GM18867 (cell line): ENCODE results near the gene NBEAL1.
"Not testable (repeated sequence)": the region's sequence is repeated elsewhere in the genome, so short reads cannot be mapped to it uniquely, and the experiment has no call there.

ENCODE experiments used
- ATAC-seq: cut with Tn5 transposase; IDR thresholded peaks from one replicate; pipeline ENCODE4 v1.9.1; 2021; ENCODE audit warnings: mild to moderate bottlenecking, moderate library complexity; ENCODE audit not compliant: unreplicated experiment

NBEAL1 gene

DNA sequence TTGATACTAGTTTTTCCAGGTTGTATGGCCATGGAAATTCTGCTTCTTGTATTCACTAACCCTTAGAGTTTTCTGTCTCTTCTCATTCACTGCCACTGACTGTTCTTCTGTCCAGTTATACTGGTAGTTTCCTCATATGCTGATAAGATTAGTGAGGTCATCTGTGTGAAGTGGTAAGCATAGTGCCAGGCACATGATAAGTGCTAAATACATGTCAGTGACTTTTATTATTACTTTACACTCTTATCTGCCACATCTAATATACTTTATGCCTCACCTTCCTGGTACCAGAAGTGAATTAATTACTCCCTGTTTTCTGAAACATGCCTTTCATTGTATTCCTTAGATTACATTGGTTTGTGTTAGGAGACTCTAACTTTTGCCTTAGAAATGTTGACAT lies 91.3 kb downstream of the NBEAL1 start:
- ATAC-seq, result no peak

DNA sequence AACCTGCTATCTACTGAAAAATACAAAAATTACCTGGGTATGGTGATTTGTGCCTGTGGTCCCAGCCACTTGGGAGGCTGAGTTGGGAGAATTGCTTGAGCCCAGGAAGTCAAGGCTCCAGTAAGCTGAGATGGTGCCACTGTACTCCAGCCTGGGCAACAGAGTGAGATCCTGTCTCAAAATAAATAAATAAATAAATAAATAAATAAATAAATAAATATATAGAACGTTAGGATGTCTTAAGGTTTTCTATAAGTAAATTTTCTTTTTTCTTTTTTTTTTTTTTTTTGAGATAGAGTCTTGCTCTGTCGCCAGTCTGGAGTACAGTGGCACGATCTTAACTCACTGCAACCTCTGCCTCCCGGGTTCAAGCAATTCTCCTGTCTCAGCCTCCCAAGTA lies 95.8 kb downstream of the NBEAL1 start:
- ATAC-seq, result not testable (repeated sequence)

DNA sequence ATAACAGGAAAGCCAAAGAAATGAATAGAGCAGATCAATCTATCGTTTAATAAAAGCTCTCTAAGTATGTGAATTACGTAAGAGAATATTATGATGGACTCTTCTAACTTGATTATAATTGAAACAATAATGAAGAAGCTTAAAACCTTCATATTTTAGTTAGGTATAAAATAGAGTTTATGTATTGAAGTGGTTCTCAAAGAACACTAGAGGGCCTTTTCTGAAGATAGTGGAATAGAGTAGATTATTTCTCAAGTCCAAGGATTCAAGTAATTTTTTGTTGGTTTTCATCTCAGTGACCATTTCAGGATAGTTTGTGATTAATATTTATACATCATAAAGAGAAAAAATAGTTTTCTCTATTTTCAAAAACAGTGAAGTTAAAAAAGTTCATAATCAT lies 97.7 kb downstream of the NBEAL1 start:
- no peak for ATAC-seq

DNA sequence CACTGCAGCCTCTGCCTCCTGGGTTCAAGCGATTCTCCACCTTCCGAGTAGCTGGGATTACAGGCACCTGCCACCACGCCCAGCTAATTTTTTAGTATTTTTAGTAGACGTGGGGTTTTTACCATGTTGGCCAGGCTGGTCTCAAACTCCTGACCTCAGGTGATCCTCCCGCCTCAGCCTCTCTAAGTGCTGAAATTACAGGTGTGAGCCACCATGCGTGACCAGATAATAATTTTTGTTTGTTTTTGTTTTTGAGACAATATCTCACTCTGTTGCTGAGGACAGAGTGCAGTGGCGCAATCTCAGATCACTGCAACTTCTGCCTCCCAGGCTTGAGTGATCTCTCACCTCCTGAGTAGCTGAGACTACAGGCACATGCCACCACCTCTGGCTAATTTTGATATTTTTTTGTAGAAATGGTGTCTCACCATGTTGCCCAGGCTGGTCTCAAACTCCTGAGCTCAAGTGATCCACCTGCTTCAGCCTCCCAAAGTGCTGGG lies 100.6 kb downstream of the NBEAL1 start:
- ATAC-seq, result not testable (repeated sequence)

DNA sequence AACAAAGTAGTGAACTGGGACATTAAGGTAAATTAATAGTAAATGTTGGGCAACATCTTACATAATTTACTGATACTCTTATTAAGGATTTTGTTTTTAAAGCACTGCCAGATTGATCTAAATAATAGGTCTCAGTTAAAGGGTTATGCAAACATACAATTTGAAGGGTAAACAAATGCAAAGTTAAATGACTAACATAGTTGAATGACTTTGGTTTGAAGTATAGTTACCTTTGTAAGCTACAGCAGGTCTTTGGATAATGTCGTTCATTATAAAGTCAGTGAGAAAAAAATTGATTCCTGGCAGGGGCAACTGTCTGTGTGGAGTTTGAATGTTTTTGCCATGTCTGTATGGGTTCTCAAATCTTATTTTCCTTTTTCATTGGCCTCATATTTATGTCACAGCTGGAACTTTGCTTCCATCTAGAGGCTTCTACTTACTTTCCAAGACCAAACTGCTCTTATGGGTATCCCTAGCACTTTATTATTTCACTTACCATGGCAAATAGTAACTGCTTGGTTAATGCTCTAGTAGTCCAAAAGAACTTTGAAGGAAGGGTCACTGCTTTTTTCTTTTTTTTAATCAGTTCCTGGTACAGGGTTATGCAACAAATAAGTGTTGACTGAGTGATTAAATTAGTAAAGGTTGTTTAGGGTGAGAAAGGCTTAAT lies 107.8 kb downstream of the NBEAL1 start:
- ATAC-seq, result no peak

DNA sequence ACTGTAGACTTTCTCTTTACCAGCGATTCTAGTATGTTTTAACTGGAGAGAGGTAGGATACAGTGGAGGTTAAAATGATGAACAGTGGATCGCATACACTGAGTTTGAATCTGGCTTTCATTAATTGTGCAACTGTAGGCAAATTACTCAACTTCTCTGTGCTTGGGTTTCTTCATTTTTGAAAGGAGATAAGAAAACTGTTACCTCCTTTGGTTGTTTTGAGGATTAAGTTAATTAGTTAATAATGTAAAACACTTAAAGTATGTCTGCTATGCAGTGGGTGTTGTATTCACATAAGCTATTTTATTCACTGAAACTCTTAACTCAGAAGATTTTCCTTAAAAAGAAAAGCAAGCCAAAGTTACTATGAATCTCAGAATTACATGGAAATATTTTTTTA lies 112.3 kb downstream of the NBEAL1 start:
- no peak for ATAC-seq

DNA sequence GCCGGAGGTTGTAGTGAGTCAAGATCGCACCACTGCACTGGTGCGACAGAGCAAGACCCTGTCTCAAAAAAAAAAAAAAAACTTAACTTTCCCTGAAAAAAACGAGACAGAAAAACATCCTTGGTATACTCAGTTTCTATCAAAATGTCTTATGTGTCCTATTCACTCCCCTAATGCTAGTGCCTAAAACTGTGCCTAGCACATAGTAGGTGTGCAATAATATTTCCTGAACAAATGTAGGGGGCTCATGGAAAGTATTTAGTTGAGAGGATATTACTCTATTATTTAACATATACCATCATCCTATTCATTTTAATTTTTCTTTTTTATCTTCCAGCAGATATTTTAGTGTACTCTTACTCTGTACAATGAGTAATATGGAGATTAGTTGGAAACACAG lies 120.4 kb downstream of the NBEAL1 start:
- no peak for ATAC-seq

DNA sequence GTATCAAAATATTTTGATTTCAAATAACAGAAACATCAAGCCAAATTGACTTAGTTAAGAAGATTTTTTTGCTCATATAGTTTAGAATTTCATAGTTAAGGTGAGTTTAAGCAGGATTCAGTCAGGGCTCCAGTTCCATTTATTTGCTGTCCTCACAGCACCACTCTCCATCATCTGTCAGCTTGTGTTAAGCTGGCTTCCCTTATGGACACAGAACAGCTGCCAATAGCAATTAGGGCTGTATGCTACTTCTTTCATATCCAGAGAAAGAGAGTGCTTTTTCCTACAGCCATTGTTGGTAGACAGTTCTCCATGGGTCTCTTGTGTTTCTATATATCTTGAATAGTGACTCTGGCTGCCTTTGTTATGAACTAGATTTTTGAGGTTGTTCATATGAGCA lies 128.7 kb downstream of the NBEAL1 start:
- ATAC-seq, result no peak

DNA sequence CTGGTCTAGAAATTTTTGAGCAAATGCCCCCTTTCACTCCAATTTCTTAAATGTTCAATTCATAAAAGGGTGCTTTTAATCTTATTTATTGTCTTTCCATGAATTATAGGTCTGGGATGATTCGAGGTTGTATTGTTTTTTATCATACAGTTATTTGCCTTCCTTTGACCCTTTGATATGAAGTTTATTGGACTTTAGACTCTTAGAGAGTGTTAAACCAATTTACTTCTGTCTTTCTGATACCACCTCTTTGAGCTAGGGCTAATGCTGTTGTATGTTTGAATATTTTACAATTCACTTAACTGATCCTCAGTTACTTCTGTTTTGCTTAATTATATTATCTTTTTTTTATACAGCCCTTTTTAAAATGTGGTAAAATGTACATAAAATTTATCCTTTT lies 134.5 kb downstream of the NBEAL1 start:
- no peak for ATAC-seq

DNA sequence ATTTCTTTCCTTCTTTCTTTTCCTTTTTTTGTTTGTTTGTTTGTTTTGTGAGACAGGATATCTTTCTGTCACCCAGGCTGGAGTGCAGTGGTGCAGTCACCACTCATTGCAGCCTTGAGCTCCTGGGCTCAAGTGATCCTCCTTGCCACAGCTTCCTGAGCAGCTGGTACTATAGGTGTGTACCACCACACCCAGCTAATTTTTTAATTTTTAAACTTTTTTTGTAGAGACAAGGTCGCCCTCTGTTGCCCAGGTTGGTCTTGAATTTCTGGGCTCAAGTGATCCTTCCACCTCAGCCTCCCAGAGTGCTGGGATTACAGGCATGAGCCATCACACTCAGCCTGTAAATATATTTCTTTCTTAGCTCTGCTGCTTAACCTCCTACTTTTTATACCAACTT lies 140.7 kb downstream of the NBEAL1 start:
- no peak for ATAC-seq

DNA sequence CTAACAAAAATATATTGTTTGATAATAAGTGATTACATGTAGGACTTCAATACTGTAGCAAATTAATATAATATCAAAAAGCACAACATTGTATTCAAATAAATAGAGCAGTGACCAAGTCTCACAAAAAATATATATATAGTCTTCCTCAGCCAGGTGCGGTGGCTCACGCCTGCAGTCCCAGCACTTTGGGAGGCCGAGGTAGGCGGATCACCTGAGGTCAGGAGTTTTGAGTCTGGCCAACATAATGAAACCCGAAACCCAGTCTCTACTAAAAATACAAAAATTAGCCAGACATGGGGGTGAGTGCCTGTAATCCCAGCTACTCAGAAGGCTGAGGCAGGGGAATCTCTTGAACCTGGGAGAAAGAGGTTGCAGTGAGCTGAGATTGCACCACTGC lies 148.0 kb downstream of the NBEAL1 start:
- not testable (repeated sequence) for ATAC-seq

DNA sequence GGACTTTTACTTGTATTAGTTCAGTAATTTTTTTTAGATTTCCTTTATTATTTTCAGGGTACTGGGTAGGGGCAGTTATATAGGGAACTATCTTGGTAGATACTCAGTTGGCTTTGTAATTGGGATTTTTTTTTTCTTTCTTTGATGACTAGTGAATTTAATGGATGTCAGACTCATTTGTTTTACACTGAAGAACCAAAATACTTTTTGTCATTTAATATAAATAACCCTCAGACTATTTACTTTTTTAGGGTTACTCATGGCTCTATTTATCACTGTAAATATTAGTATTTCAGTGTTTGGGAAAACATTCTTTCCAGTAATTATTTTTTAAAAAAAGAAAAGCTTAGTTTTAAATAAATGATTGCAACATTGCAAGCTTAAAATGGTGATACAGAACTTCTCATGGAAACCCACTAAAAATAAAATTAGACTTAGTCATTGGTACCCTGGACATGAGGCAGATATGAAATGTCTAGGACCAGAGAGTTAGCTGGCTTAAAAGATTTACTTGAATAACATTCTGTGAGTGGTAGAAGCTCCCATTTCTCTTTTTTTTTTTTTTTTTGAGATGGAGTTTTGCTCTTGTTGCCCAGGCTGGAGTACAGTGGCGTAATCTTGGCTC lies 149.7 kb downstream of the NBEAL1 start:
- ATAC-seq, result no peak

DNA sequence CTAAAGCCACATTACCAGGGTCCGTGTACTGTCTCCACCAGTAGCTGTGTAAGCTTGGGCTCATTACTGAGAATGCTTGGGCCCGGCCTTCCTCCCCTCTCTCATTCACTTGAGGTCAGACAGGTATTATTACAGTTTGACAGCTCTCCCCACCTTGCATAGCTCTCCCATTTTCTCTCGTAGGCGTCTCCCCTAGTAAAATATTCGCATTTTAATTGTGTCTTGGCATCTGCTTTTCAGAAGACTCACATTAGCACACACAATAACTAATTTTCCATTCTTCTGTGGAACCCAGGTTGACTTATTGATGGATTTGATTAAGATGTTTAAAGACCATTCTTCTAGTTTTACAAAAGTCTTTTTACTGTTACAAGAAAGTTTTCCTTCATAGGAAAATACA lies 153.1 kb downstream of the NBEAL1 start:
- no peak for ATAC-seq

DNA sequence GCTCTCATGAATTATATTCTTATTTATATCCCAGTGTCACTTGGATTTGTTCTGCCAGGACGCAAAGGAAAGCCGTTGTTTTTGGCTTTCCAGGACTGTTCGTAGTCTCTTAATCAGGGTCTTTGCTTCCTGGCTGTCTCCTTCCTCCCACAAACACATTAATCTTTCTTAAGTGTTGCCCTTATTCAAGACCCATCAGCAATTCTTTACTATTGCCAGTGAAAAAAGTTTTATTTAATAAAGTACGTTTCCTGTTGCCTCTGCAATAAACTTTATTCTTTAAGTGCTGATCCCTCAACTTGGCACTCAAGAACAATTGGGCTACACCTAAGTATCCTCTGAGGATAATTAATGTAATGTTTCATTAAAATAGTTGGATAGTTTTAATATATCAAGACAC lies 155.8 kb downstream of the NBEAL1 start:
- ATAC-seq, result no peak

DNA sequence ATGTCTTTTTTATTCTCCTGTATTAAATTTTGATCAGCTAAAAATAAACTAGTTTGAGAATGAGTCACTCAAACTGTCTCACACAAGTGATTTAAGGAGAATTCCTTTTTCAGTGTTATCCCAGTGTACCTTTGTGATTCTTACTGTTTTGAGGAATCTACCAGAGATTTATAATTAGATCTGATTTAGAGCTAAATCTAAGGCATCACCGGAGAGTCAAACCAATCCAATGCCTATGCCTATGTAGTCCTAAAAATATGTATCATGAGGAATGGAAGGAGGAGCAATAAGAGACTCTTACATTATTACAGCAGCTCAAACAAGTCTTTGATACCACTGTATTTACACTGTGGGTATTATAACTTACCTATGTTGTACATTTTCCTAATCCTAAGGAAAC lies 160.7 kb downstream of the NBEAL1 start:
- ATAC-seq, result no peak

DNA sequence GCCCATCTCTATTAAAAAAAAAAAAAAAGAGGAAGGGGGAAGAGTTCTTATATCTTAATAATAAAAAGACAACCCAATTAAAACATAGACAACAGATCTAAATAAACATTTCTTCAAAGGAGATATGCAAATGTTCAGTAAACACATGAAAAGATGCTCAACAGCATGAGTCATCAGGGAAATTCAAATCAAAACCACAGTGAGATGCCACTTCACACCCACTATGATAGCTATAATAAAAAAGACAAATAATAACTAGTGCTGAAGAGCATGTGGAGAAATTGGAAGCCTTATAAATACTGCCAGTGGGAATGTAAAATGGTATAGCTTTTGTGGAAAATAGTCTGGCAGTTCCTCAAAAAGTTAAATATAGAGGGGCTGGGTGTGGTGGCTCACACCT lies 162.7 kb downstream of the NBEAL1 start:
- no peak for ATAC-seq

DNA sequence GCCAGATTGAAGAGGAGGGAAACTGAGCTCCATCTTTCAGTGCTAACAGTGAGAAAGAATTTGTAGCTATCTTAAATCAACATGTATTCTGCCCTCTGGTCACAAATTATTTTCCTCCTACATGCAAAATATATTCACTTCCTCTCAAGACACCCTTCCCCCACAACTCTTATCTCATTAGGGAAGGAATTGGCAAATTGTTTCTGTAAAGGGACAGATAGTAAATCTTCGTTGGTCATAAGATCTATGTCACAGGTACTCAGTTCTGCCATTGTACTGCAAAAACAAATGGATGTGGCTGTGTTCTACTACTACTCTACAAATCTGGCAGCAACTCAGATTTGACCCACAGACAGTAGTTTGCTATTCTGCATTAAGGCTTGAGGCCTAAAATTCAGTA lies 171.2 kb downstream of the NBEAL1 start:
- ATAC-seq, result no peak

DNA sequence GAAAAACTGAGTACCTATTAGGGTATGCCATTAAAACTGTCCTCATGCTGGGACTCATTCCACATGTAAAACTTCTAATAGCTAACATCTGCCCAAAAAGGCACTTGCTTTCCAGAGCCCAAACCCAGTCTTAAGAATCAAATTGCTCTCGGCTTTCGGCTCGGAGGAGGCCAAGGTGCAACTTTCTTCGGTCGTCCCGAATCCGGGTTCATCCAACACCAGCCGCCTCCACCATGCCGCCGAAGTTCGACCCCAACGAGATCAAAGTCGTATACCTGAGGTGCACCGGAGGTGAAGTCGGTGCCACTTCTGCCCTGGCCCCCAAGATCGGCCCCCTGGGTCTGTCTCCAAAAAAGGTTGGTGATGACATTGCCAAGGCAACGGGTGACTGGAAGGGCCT lies 175.9 kb downstream of the NBEAL1 start:
- not testable (repeated sequence) for ATAC-seq

DNA sequence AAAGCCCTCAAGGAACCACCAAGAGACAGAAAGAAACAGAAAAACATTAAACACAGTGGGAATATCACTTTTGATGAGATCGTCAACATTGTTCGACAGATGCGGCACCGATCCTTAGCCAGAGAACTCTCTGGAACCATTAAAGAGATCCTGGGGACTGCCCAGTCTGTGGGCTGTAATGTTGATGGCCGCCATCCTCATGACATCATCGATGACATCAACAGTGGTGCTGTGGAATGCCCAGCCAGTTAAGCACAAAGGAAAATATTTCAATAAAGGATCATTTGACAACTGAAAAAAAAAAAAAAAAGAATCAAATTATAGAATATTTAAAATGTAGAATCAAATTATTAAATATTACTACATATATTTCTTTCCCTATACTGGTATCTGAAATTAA lies 176.4 kb downstream of the NBEAL1 start:
- not testable (repeated sequence) for ATAC-seq

DNA sequence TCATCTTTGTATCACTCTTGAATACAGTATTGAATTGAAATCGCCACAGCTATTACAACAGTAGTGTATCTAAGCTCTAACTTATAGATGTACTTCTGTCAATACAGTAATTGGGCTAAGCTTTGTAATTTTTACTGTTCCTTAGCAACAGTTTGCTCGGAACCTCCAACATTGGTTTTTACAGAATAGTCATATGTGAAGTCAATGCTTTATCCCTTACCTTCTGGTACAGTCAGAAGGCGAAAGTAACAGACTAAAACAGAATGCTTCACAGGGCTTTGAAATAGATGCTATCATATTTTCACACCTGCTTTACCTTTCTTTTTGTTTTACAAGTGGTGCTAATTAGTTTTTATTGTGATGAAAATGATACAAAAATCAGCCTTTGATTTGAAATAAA lies 177.3 kb downstream of the NBEAL1 start:
- no peak for ATAC-seq

DNA sequence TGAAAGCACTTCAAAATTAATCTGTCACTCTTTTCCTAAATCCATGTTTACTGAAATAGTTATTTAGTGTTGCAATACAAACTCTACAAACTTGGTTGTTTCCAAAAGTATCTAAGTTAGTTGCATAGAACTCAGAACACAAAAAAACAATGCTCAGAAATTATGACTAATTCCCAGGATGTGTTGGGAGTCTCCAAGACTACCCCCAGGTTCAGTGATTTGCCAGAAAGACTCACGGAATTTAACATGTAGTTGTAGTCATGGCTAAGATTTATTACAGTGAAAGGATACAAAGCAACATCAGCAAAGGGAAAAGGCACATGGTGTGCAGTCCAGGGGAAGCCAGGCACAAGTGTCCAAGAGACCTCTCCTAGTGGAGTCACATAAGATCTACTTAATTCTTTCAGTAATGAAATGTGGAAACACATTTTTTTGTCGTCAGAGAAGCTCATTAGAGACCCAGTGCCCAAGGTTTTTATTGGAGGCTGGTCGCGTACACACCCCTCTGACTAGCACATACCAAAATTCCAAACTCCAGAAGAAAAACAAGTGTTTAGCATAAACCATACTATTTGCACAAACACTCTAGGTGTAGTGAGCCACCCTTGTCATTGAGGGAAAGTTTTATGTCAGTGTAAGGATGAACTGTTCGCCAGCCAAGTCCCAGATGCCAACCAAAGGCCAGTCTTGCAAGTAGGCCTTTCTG lies 180.8 kb downstream of the NBEAL1 start:
- ATAC-seq, result no peak

DNA sequence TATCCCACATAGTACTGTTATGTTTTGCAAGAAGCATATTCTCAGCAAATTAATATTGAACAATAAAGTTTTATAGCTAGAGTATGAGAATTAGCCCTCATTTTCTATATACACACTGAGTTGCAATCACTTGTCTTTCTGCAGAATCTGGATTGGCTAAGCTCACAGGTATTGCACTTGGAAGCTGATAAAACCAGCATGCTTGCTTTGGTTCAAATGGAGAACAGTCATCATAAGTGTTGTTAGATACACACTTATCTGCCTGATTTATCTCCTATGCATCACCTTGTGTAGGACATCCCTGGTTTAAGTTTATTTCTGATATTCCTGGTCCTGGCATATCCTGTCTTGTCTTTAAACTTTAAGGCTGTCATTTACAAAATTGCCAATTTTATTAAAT lies 186.2 kb downstream of the NBEAL1 start:
- ATAC-seq, result no peak
